ENCODE results near the gene HSD17B2. TPM values are rescaled to one million over a fixed set of nuclear protein-coding genes. Genes with fewer than 3 reads are reported as not detected.

HSD17B2 gene
- total RNA-seq, 1 experiment from 2014 or later: 0.55 TPM

DNA sequence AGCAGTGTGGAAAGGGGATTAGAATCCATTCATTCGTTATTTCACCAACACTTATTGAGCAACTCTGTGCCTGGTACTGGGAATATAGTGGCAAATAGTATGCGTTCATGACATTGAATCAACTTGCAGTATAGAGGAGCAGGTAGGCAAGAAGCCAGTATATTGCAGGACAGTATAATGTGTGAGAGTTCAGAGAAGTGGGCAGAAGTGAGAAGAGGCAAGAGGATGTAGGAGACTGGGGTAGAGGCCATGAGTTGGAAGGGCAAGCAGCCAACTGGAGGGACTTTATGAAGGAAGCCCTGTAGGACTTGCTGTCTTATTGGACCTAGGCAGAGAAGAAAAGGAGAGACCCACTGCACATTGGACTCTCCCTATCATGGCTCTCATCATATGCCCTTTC is 12.3 kb downstream of the HSD17B2 start:
- Mint-ChIP-seq H3K4me3 (no peak overlapping the region), H3K27ac (no peak overlapping the region), H3K36me3 (no peaks in the 10 kb centered on the region), H3K4me1 (no peaks in the 10 kb centered on the region), H3K27me3 (ENCODE audit: low read depth) (no peaks in the 10 kb centered on the region), H3K9me3 (no peaks in the 10 kb centered on the region)
- ATAC-seq (no peak), DNase-seq (ENCODE audit: low spot score) (no peak)
- POLR2A ChIA-PET: no interaction called here
- CTCF ChIA-PET: interaction anchor here (1.3 kb wide), 1 partner anchor 181 kb away, joined by 3 read pairs; no protein-coding TSS in a partner anchor
- TF ChIP-seq, protein P1, sequence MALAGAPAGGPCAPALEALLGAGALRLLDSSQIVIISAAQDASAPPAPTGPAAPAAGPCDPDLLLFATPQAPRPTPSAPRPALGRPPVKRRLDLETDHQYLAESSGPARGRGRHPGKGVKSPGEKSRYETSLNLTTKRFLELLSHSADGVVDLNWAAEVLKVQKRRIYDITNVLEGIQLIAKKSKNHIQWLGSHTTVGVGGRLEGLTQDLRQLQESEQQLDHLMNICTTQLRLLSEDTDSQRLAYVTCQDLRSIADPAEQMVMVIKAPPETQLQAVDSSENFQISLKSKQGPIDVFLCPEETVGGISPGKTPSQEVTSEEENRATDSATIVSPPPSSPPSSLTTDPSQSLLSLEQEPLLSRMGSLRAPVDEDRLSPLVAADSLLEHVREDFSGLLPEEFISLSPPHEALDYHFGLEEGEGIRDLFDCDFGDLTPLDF (CRISPR knock-in tag; IDR thresholded peaks at IDR 0.05): no peak
- TF ChIP-seq ATF2 (CRISPR knock-in tag; IDR thresholded peaks at IDR 0.05; ENCODE audit: borderline replicate concordance, low read depth) (no peak), SMAD4 (CRISPR knock-in tag; IDR thresholded peaks at IDR 0.05) (no peak), TP53 (CRISPR knock-in tag; IDR thresholded peaks at IDR 0.05) (no peak), OVOL2 (CRISPR knock-in tag; IDR thresholded peaks at IDR 0.05; ENCODE audit: borderline replicate concordance) (no peak), AR (CRISPR knock-in tag; IDR thresholded peaks at IDR 0.05) (no peak), ZNF396 (CRISPR knock-in tag; IDR thresholded peaks at IDR 0.05; ENCODE audit: borderline replicate concordance) (no peak), ZNF138 (CRISPR knock-in tag; conservative IDR thresholded peaks at IDR 0.05) (no peak)
- TF ChIP-seq, protein P2, sequence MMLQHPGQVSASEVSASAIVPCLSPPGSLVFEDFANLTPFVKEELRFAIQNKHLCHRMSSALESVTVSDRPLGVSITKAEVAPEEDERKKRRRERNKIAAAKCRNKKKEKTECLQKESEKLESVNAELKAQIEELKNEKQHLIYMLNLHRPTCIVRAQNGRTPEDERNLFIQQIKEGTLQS (CRISPR knock-in tag; conservative IDR thresholded peaks at IDR 0.05): no peak
- TF ChIP-seq, protein P3, sequence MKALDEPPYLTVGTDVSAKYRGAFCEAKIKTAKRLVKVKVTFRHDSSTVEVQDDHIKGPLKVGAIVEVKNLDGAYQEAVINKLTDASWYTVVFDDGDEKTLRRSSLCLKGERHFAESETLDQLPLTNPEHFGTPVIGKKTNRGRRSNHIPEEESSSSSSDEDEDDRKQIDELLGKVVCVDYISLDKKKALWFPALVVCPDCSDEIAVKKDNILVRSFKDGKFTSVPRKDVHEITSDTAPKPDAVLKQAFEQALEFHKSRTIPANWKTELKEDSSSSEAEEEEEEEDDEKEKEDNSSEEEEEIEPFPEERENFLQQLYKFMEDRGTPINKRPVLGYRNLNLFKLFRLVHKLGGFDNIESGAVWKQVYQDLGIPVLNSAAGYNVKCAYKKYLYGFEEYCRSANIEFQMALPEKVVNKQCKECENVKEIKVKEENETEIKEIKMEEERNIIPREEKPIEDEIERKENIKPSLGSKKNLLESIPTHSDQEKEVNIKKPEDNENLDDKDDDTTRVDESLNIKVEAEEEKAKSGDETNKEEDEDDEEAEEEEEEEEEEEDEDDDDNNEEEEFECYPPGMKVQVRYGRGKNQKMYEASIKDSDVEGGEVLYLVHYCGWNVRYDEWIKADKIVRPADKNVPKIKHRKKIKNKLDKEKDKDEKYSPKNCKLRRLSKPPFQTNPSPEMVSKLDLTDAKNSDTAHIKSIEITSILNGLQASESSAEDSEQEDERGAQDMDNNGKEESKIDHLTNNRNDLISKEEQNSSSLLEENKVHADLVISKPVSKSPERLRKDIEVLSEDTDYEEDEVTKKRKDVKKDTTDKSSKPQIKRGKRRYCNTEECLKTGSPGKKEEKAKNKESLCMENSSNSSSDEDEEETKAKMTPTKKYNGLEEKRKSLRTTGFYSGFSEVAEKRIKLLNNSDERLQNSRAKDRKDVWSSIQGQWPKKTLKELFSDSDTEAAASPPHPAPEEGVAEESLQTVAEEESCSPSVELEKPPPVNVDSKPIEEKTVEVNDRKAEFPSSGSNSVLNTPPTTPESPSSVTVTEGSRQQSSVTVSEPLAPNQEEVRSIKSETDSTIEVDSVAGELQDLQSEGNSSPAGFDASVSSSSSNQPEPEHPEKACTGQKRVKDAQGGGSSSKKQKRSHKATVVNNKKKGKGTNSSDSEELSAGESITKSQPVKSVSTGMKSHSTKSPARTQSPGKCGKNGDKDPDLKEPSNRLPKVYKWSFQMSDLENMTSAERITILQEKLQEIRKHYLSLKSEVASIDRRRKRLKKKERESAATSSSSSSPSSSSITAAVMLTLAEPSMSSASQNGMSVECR (CRISPR knock-in tag; IDR thresholded peaks at IDR 0.05; ENCODE audit: borderline replicate concordance): no peak
- TF ChIP-seq, protein P4, sequence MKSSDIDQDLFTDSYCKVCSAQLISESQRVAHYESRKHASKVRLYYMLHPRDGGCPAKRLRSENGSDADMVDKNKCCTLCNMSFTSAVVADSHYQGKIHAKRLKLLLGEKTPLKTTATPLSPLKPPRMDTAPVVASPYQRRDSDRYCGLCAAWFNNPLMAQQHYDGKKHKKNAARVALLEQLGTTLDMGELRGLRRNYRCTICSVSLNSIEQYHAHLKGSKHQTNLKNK (CRISPR knock-in tag; IDR thresholded peaks at IDR 0.05): no peak

DNA sequence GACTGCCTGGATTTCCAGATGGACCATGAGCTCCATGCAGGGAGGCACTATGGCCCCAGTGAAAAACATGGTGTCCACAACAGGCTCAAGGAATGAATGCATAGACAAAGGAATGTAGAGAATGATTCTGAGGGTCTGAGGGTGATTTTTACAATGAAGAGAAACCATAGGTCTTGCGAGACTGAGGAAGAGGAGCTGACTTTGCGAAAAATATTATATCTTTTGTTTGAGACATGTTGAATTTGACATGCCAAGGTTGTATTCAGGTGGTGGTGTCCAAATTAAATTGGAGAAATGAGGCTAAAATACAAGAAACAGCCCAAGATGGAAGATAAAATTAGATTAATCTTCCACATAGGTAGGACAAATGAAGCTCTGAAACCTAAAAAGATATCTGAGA is 12.7 kb downstream of the HSD17B2 start:
- Mint-ChIP-seq H3K27me3 (ENCODE audit: low read depth) (no peaks in the 10 kb centered on the region), H3K4me1 (no peaks in the 10 kb centered on the region), H3K27ac (no peak overlapping the region), H3K9me3 (no peaks in the 10 kb centered on the region), H3K4me3 (no peak overlapping the region), H3K36me3 (no peaks in the 10 kb centered on the region)
- POLR2A ChIA-PET: no interaction called here
- ATAC-seq: no peak
- no peak for DNase-seq (ENCODE audit: low spot score)
- CTCF ChIA-PET: interaction anchor here (1.3 kb wide), 1 partner anchor 181 kb away, joined by 3 read pairs; no protein-coding TSS in a partner anchor
- TF ChIP-seq SMAD3 (CRISPR knock-in tag; IDR thresholded peaks at IDR 0.05; ENCODE audit: borderline replicate concordance) (no peak), STAT6 (CRISPR knock-in tag; conservative IDR thresholded peaks at IDR 0.05; ENCODE audit: low read depth) (no peak), NFYB (CRISPR knock-in tag; conservative IDR thresholded peaks at IDR 0.05; ENCODE audit: low read depth) (no peak), IRF2 (CRISPR knock-in tag; IDR thresholded peaks at IDR 0.05; ENCODE audit: borderline replicate concordance, low read depth) (no peak), ZNF425 (CRISPR knock-in tag; conservative IDR thresholded peaks at IDR 0.05) (no peak), ZNF317 (CRISPR knock-in tag; IDR thresholded peaks at IDR 0.05; ENCODE audit: borderline replicate concordance, low read depth) (no peak)
- TF ChIP-seq, protein P1 (CRISPR knock-in tag; IDR thresholded peaks at IDR 0.05): no peak

Data from WTC11 (cell line).